Lower lobe of right lung (tissue), 2 donors: ENCODE results near the gene NNMT. TPM values are rescaled to one million over a fixed set of nuclear protein-coding genes. Genes with fewer than 3 reads are reported as not detected.

Experiments
- ATAC-seq, 2 donors: fragments of 200-7000 bp; cut with Tn5 transposase; one replicate each; pipeline ENCODE4 v1.9.1; 2020 to 2022; ENCODE audit warnings: mild to moderate bottlenecking in 2 of 2, moderate library complexity in 2 of 2
- DNase-seq: peaks from one replicate; pipeline ENCODE4 v3.0.0-alpha.2; 2020
- H3K27ac ChIP-seq: fragments of 200-600 bp; one replicate; pipeline ENCODE4 v1.8.0; 2022
- H3K27me3 ChIP-seq: fragments of 200-600 bp; one replicate; pipeline ENCODE4 v1.8.0; 2022; ENCODE audit warnings: low read depth
- H3K36me3 ChIP-seq: fragments of 200-600 bp; one replicate; pipeline ENCODE4 v1.8.0; 2022; ENCODE audit warnings: mild to moderate bottlenecking
- H3K4me1 ChIP-seq: fragments of 200-600 bp; one replicate; pipeline ENCODE4 v1.8.0; 2022
- H3K4me3 ChIP-seq: fragments of 200-600 bp; one replicate; pipeline ENCODE4 v1.8.0; 2022; ENCODE audit warnings: mild to moderate bottlenecking
- H3K9me3 ChIP-seq: fragments of 200-600 bp; one replicate; pipeline ENCODE4 v1.8.0; 2022
- intact Hi-C: fragments of 100-400 bp; cut with DNase I; formaldehyde crosslinking; loops from one replicate; pipeline ENCODE4 v1.11.0; 2022
- long read RNA-seq: library from polyadenylated mRNA; unstranded; transcript quantifications from one replicate; pipeline ENCODE4 v2.0.0, GENCODE V29; 2021
- total RNA-seq: library from RNA; stranded (reverse); fragmentation: NEBNext Ultra II Directional; extraction: Animal tissue kit (Norgen Biotek cat#: 25700); gene quantifications from one replicate; pipeline ENCODE4 v1.2.1, GENCODE V29; 2021
- TF ChIP-seq, protein P1 (sequence below): fragments of 200-600 bp; IDR thresholded peaks from one replicate; pipeline ENCODE4 v1.8.0; 2022; ENCODE audit warnings: antibody characterized with exemption, mild to moderate bottlenecking
- donor health status: DM: no; HTN: yes; CAD: no; lungs with severe emphysema.

NNMT gene
- 162 TPM for total RNA-seq
- long read RNA-seq, transcript NNMT-201 (3 exons, 1,610 nt): major isoform, 65 of 69 reads
- long read RNA-seq, partial matches to known transcripts: 0 of 69 reads
- long read RNA-seq, other reads (novel, unspliced or antisense): 4 of 69 reads

DNA sequence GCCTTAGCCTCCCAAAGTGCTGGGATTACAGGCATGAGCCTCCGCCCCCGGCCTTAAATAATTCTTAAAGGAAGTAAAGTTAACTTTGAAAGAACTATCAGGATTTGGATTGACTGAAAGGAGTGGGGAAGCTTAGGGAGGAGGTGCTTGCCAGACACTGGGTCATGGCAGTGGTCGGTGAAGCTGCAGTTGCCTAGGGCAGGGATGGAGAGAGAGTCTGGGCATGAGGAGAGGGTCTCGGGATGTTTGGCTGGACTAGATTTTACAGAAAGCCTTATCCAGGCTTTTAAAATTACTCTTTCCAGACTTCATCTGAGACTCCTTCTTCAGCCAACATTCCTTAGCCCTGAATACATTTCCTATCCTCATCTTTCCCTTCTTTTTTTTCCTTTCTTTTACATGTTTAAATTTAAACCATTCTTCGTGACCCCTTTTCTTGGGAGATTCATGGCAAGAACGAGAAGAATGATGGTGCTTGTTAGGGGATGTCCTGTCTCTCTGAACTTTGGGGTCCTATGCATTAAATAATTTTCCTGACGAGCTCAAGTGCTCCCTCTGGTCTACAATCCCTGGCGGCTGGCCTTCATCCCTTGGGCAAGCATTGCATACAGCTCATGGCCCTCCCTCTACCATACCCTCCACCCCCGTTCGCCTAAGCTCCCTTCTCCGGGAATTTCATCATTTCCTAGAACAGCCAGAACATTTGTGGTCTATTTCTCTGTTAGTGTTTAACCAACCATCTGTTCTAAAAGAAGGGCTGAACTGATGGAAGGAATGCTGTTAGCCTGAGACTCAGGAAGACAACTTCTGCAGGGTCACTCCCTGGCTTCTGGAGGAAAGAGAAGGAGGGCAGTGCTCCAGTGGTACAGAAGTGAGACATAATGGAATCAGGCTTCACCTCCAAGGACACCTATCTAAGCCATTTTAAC, at the start of gene NNMT:
TSS of gene NNMT (plus strand) at position 724 of the 929 bp plus-strand sequence. CDS start at position 882, 158 bp downstream.
- TF ChIP-seq, protein P1, sequence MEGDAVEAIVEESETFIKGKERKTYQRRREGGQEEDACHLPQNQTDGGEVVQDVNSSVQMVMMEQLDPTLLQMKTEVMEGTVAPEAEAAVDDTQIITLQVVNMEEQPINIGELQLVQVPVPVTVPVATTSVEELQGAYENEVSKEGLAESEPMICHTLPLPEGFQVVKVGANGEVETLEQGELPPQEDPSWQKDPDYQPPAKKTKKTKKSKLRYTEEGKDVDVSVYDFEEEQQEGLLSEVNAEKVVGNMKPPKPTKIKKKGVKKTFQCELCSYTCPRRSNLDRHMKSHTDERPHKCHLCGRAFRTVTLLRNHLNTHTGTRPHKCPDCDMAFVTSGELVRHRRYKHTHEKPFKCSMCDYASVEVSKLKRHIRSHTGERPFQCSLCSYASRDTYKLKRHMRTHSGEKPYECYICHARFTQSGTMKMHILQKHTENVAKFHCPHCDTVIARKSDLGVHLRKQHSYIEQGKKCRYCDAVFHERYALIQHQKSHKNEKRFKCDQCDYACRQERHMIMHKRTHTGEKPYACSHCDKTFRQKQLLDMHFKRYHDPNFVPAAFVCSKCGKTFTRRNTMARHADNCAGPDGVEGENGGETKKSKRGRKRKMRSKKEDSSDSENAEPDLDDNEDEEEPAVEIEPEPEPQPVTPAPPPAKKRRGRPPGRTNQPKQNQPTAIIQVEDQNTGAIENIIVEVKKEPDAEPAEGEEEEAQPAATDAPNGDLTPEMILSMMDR: no peak
- intact Hi-C loops: no loop called here
- H3K4me1 ChIP-seq: peaks cover 41% of the 10 kb centered on the region
- H3K4me3 ChIP-seq: peak within 1 kb of the TSS; percentile 53
- DNase-seq (peak; percentile 63), ATAC-seq (peak; percentile 83 to 90)
- H3K36me3 ChIP-seq: no peaks in the 10 kb centered on the region
- no peaks in the 10 kb centered on the region for H3K27me3 ChIP-seq
- H3K9me3 ChIP-seq: no peaks in the 10 kb centered on the region
- H3K27ac ChIP-seq: peak within 1 kb of the TSS; percentile 88

DNA sequence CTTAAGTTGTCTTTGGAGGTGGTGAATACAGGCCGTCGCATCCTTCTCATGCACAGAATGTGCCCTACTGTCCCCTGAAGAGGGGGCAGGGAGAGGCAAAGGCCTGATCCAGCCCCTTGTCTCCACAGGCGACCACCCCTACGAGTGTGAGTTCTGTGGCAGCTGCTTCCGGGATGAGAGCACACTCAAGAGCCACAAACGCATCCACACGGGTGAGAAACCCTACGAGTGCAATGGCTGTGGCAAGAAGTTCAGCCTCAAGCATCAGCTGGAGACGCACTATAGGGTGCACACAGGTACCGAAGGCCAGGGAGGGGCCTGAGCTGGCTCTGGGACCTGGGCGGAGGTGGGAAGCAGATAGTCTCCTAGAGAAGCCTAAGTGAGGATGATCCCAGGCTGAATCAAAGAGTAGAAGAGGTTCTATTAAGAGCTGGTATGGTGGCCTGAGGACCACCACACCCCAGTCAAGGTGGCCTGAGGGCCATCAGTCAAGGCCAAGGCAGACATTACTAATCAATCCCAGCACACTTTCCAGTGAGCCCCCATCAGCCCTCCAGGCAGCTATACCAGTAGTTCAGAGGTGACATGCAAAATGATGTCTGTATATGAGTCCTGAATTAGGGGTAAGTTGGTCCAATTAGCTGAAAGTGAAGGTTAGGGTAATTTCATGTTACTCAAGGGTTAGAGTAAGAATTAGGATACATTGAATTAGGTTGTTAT, 49.0 kb upstream of the NNMT start:
- intact Hi-C loops: no loop called here
- peaks cover 9% of the 10 kb centered on the region for H3K4me1 ChIP-seq
- DNase-seq (no peak), ATAC-seq (no peak)
- H3K4me3 ChIP-seq: no peak overlapping the region
- no peaks in the 10 kb centered on the region for H3K27me3 ChIP-seq
- TF ChIP-seq, protein P1: no peak
- H3K9me3 ChIP-seq: no peaks in the 10 kb centered on the region
- H3K36me3 ChIP-seq: peaks cover 96% of the 10 kb centered on the region
- H3K27ac ChIP-seq: no peak overlapping the region

DNA sequence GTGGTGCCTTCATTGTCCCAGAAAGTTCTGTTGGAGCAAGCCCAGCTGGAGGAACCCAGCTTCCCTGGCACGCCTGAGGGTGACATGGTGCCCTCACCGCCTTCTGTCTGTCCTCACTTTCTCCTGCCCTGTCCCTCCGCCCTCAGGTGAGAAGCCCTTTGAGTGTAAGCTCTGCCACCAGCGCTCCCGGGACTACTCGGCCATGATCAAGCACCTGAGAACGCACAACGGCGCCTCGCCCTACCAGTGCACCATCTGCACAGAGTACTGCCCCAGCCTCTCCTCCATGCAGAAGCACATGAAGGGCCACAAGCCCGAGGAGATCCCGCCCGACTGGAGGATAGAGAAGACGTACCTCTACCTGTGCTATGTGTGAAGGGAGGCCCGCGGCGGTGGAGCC, 46.0 kb upstream of the NNMT start:
- intact Hi-C loops: no loop called here
- H3K27me3 ChIP-seq: no peaks in the 10 kb centered on the region
- ATAC-seq: peak in 1 of 2 donors; percentile 5
- H3K36me3 ChIP-seq: peaks cover 95% of the 10 kb centered on the region
- TF ChIP-seq, protein P1: no peak
- no peaks in the 10 kb centered on the region for H3K9me3 ChIP-seq
- no peaks in the 10 kb centered on the region for H3K4me1 ChIP-seq
- H3K27ac ChIP-seq: no peak overlapping the region
- no peak for DNase-seq
- no peak overlapping the region for H3K4me3 ChIP-seq

DNA sequence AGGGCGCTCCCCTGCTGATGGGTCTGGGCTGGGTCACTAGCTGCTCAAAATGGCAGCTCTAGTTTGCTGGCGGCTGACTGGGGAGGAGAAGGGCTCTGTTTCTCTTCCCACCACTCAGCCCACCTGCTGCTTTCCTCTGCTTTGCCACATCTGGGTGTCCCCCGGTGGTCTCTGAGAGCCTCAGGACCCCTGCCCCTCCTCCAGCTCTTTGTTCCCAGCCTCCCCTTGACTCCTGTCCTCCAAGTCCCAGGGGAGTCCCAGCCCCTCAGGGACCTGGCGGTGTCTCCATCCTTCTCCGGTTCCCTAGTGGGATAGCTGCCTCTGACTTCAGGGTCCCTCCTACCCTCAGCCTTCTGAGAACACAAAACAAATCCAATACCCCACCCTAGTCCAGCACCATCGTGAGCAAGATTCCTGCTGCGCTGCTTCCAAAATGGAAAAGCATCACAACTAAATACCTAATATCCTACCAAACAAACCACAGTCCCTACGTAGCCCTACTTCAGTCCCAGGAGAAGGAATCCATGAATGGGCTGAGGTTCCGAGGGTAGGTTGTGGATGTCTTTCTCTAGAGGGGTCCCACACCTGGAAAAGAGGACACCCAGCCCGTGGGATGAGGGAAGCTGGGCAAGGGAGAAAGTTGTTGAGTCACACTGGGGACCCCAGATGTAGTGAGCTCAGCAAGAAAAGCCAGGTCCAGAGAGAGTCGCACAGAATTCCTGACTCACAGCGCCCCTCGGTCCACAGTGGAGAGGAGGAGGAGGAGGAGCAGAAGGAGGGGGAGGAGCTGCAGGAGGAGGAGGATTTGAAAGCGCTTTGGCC, 45.0 kb upstream of the NNMT start:
- H3K27me3 ChIP-seq: no peaks in the 10 kb centered on the region
- ATAC-seq: no peak

More for the DNA sequence above, 45.0 kb upstream of the NNMT start:
- H3K36me3 ChIP-seq: peaks cover 93% of the 10 kb centered on the region
- intact Hi-C loops: no loop called here
- H3K27ac ChIP-seq: no peak overlapping the region
- TF ChIP-seq, protein P1: no peak
- H3K4me1 ChIP-seq: peaks cover 5% of the 10 kb centered on the region
- H3K4me3 ChIP-seq: no peak overlapping the region
- no peaks in the 10 kb centered on the region for H3K9me3 ChIP-seq
- DNase-seq: no peak
